Ishikawa (cell line): ENCODE data around the gene MUSTN1.

Experiments used
- MAX ChIP-seq: IDR thresholded peaks from 2 replicates; pipeline ENCODE4 v1.6.1; 2012
- RAD21 ChIP-seq: IDR thresholded peaks from 2 replicates; pipeline ENCODE4 v1.6.1; 2012; ENCODE audit warnings: low read depth

GRCh38 chr3:52872245-52872644, 37.4 kb upstream of the MUSTN1 start:
- TF ChIP-seq MAX = no peak
- no peak for TF ChIP-seq RAD21
